ENCODE data around the gene LEF1.

DNA sequence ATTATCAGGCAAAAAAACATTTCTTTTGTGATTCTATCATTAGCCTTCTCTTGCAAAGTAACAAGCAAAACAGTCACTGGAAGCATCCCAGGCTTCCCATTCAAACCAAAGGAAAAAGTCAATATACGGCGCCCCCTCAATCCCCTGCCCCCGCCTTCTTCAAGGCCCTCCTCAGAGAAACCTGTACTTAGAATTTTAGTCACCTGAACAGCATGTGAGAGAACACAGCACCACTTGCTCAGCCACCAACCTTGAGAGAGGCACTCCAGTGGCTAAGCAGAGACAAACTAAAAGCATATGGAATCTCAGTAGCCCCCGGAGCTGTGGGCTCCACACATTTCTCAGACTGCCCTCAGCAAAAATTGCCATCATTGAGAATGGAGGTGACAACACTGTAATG is 25.2 kb downstream of the LEF1 start:
- TF ChIP-seq POLR2AphosphoS5 (IDR thresholded peaks at IDR 0.05) (no peak), POLR2A (IDR thresholded peaks at IDR 0.05) (no peak)
- TF ChIP-seq, protein P1, sequence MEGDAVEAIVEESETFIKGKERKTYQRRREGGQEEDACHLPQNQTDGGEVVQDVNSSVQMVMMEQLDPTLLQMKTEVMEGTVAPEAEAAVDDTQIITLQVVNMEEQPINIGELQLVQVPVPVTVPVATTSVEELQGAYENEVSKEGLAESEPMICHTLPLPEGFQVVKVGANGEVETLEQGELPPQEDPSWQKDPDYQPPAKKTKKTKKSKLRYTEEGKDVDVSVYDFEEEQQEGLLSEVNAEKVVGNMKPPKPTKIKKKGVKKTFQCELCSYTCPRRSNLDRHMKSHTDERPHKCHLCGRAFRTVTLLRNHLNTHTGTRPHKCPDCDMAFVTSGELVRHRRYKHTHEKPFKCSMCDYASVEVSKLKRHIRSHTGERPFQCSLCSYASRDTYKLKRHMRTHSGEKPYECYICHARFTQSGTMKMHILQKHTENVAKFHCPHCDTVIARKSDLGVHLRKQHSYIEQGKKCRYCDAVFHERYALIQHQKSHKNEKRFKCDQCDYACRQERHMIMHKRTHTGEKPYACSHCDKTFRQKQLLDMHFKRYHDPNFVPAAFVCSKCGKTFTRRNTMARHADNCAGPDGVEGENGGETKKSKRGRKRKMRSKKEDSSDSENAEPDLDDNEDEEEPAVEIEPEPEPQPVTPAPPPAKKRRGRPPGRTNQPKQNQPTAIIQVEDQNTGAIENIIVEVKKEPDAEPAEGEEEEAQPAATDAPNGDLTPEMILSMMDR (IDR thresholded peaks at IDR 0.05) = no peak
